ENCODE measurements around the gene PRF1.
A peak's percentile ranks its signal among the peaks of the same experiment; 100 is the strongest.
"Not testable (repeated sequence)": the region's sequence is repeated elsewhere in the genome, so short reads cannot be mapped to it uniquely, and the experiment has no call there.

PRF1 gene

GRCh38 chr10:70592186-70592735 is 10.3 kb downstream of the PRF1 start:
- no peak for DNase-seq

DNA sequence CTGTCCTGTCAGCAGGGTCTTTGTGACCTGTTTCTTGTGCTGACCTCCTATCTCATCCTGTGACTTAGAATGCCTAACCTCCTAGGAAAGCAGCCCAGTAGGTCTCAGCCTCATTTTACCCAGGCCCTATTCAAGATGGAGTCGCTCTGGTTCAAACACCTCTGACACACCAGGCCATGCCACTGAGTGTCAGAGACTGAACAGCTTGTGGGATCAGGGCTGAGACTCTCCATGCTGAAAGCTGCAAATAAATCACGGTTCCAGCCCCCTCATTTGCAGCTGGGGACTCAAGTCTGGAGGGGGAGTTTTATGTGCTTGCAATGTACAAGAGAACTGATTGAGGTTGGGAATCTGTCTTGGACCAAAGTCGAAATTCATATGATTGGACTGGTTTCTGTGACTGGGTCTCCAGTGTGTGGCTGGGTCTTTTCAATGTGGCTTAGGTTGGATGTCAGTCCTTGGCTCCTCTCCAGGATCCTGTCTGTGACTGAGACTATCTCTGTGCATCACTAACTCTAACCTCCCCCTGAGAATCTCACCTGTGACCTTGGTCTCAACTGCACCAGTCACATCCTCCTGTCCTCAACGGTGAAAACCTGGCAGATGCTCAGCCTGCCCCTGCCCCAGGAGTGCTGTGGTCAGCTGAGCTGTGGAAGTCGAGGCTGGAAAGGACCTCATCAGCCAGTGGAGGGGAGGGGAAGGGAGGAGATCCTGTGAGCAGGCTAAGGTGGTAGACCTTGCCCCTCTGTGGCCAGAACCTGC is 11.7 kb downstream of the PRF1 start:
- no peak for DNase-seq

- DNase-seq: no peak
These were observed 12.5 kb downstream of the PRF1 start for GRCh38 chr10:70589762-70590654.

DNA sequence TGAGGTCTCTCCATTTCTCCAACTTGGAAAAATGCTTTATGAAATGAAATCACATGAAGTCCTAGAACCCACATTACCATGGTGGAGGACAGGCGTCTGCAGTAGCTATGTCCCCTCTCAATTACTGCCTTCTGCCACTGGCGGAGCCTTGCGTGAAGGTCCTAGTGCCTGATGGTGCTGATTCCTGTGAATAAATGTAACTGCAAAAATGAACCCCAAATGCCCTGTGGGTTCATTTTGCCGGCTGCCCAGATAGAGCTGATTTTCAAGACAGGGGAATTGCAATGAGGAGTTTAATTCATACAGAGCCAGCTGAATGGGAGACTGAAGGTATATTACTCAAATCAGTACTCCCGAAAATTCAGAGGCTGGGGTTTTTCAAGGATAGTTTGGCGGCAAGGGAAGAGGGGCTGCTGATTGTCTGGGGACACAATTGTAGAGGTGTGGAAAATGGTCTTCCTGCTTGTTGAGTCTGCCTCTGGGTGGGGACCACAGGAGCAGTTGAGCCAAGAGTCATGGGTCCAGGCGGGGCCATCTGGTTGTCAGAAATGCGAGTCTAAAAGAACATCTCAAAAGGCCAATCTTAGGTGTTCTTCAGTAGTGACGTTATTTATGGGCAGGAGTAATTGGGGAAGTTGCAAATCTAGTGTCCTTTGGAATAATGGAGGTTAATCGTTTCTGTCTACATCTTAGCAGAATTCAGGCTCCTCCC is 13.5 kb downstream of the PRF1 start:
- DNase-seq: no peak

- no peak for DNase-seq
These were observed 14.3 kb downstream of the PRF1 start for GRCh38 chr10:70588255-70588654.

DNA sequence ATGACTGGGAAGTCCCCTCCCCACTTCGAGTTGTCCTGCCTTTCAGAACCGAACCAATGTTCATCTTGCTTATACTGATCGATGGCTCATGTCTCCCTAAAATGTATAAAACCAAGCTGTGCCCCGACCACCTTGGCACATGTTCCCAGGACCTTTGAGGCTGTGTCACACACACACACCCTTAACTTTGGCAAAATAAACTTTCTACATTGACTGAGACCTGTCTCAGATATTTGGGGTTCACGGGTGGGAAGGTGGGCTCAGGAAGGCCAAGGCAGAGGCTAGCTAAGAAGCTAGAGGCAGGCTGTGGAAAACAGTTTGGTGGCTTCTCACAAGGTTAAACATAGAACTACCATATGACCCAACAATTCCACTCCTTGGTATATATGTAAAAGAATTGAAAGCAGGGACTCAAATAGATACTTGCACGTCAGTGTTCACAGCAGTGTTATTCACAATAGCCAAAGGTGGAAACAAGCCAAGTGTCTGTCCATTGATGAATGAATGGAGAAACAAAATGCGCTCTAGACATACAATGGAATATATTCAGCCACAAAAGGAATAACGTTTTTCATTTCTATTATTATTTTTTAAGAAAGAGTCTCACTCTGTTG is 15.4 kb downstream of the PRF1 start:
- DNase-seq: no peak

- no peak for DNase-seq
These were observed 16.1 kb downstream of the PRF1 start for GRCh38 chr10:70586348-70586930.

DNA sequence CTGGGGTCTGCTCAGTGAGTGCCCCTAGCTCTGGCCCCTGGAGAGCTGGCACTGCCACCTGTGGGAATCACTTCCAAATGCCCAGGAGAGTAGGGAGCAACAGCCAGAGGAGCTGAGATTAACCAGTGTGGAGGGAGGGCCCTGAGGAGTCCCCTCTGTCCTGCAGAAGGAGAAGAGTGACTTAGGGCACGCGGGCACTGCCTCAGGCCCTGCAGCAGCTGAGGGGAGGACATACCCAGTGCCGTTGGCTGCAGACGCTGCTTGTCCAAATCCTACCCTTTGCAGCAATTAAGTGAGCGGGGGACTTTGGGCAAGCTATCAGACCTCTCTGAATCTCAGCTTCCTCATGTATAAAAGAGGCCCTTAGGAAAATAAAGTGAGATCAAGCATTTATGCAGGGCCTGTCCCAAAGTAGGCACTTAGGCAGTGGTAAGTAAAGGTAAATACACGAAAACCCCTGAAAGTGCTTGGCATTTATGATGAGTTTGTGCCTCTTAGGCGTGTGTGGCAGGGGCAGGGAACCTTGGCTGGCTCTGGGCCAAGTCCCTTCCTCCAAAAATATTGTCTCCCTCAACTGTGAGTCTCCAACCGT is 16.9 kb downstream of the PRF1 start:
- DNase-seq: peak; percentile 20

DNA sequence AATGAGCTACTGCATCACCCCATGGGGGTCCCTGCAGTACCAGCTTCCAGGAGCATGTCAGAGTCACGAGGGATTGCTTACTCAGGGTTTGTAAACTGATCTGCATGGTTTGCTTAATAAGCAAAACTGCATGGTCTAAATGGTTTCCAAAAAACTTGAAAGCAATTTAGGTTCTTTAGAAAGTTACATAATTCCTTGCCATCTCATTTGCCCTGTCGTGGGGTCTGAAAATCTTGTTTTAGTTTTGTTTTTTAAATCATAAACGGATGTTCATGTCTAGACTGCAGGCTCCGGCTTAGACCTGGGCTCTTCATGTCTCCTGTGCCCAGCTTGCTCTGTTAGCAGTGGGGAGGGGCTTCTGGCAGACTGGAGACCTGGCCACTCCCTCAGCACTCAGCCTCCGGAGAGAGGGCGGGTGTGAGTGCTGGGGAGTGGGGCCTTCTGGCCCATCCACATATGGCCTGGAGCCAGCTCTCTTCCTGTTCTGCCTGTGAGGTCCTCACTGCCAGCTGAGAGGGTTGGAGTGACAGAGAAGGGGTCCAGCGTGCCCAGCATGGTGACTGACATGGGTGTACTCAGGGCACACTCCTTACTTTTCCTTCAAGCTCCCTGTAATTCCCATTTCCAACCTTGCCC is 17.5 kb downstream of the PRF1 start:
- peak; percentile 87 for DNase-seq

DNA sequence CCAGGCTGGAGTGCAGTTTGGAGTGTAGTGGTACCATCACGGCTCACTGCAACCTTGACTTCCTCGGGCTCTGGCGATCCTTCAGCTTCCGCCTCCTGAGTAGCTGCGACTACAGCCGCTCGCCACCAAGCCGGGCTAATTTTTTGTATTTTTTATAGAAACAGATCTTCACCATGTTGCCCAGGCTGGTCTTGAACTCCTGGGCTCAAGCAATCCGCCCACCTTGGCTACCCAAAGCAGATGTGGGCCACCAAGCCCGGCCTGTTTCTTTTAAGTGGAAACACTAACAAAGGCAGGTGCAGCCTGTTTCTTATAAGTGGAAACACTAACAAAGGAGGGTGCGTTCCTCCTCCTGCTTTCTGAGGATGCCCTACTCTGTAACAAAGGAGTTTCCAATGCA is 18.2 kb downstream of the PRF1 start:
- DNase-seq: no peak

GRCh38 chr10:70583669-70584037 is 18.9 kb downstream of the PRF1 start:
- no peak for DNase-seq

DNA sequence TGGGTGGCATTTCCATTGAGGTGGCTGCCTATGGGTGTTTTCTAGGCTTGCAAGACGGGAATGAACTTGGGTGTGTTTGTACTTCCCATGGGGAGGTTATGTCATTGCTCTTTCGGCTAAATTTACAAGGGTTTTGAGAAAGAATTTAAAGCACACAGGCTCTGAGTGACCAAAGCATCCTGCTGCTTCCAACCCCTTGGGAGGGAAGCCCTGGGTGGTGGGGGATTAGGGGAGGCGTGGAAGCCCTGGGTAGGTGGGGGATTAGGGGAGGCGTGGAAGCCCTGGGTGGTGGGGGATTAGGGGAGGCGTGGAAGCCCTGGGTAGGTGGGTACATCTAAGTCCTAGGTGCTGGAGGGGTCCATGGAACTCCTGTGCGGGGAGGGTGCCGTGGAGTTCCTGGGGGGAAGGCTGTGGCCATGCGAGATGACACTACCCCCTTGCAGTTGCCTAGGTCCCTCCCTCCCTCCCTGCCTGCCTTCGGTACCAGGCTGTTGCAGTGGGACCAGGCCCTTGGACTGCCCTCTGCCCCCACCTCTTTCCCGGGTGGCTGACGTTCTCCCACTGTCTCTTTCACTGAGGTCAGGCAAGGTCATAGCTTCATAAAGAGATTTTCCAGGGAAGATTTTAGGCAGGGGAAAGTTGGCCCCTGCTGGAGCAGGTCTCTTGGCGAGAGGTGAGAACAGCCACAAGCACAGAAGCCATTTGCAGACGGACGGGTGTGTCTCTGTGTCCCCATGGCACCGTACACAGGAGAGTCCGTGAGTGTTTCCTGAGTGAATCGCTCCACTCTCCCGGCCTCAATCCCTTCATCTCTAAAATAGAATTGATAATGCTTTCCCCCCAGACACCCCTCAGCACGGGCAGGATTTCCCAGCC is 19.5 kb downstream of the PRF1 start:
- no peak for DNase-seq

GRCh38 chr10:70581176-70581575 is 21.4 kb downstream of the PRF1 start:
- not testable (repeated sequence) for DNase-seq

DNA sequence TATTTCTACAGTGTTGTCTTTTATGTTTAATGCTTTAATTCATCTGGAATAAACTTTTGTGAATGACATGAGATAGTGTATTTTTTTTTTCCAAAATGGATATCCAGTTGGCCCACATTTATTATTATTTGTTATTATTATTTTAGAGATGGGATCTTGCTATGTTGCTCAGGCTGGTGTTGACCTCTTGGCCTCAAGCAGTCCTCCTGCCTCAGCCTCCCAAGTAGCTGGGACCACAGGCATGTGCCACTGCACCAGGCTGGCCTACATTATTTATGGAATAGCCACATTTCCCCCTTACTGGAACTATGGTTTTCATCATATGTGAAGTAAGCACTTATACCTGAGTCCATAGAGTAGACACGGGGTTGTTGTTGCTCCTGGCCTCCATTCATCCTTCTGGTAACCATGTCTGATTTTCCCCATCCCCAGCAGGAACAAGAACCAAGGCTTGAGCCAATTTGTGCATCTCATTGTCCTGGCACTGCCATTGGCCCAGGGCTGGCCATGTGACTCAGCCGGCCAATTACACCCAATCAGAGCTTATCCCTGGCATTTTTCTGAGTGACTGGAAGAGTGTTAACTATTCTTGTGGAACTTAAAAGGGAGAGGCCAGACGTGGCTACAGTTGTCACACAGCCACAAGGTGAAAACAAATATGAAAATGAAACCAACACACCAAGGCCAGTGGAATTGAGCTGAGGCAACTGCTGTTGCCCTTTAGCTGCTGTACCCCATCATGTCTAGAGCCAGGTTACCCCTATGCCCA is 23.1 kb downstream of the PRF1 start:
- no peak for DNase-seq

DNA sequence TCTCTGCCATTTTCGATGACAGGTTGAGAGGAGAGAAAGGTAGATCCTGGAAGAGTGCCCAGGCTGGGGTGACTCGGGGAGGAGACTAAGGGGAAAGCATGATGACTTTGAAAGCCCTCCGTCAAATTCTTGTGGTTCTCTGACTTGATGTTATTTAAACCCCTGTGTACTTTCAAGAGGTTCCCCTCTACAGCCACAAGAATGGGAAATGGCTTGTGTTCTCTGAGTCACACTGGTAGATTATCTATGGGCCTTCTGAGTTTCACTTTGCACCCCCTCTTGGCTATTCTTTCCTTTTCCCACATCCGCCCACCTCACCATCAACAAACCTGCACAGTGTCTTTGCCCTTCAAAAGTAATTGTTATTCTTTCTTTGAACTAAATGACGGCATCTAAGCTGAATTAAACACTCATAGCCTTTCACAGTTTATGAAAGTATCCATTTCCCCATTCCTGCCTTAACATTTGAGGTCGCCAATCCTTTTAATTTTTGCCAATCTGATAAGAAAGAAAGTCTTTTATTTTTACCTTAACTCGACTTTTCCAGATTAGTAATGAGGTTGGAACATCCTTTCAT is 24.1 kb downstream of the PRF1 start:
- DNase-seq: no peak

DNA sequence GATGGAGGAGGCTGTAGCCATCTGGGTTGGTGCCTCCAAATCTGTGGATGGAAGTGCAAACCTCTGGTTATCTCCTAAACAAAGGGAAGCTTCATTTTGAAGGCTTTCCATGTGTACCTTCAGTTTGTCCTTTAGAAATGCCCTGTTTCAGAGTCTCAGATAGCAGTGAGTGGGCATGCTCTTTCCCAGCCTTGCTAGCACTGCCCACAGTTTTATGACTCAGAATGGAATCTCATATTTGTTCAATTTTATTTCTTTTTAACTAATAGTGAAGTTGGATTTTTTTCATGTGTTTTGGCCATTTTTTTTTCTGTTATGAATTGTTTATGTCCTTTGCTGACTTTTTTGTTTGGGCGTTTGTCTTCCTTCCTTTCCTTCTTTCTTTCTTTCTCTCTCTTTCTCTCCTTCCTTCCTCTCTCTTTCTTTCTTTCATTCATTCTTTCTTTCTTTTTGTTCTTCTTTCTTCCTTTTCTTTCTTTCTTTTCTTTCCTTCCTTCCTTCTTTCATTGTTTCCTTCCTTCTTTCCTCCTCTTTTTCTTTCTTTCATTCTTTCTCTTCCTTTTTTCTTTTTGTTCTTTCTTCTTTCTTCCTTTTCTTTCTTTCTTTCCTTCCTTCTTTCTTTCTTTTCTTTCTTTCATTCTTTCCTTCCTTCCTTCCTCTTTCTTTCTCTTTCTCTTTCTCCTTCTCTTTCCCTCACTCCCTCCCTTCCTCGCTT is 25.6 kb downstream of the PRF1 start:
- no peak for DNase-seq

DNA sequence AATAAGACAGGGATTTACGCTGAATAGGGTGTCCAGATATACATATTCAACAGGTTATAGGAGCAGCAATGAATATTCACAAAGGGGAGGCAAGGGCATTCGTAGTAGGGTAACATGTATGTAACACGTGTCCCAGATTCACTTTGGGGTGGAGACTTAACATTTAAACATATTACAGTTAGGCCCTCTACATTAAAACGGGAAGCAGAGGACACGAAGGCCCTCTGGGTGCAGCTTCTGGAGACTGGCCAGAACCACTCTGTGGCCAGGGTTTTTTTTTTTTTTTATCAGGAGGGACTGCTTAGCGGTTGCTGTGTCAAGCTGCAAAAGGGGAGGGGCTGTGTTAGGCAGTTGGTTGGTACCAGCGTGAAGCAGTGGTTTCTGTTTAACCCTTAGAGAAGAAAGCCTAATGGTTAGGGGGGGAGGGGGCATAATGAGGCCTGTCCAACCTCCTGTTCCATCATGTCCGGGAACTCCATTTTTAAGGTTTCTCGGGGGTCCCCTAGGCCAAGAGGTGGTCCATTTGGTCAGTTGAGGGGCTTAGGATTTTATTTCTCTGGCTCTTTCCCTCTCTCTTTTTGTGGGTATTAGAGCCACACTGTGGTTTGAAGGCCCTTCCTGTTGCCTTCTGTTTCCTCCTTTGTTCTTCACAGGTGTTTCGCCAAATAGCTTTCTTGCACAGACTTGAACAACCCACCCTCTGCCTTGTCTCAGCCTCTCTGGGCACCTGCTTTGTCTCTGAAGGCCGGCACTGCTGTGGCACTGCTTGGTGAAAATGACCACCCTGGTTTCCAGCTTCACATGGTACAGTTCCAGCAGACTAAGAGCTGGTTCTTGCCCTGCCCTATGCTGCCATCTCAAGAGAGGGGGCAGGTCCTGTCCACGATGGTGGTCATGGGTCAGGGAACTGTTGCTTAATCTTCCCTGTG is 26.4 kb downstream of the PRF1 start:
- peak; percentile 40 for DNase-seq
